Parietal lobe (tissue), 1 donor: Measurements from ENCODE around the gene P2RX3. TPM values are rescaled to one million over a fixed set of nuclear protein-coding genes. Genes with fewer than 3 reads are reported as not detected.

Source experiments
- total RNA-seq: library from RNA; depleted of rRNA; stranded (reverse); fragments of >200 nt; gene quantifications from one replicate; pipeline ENCODE4 v1.2.3, GENCODE V29; 2014

P2RX3 gene
- not detected for total RNA-seq

DNA sequence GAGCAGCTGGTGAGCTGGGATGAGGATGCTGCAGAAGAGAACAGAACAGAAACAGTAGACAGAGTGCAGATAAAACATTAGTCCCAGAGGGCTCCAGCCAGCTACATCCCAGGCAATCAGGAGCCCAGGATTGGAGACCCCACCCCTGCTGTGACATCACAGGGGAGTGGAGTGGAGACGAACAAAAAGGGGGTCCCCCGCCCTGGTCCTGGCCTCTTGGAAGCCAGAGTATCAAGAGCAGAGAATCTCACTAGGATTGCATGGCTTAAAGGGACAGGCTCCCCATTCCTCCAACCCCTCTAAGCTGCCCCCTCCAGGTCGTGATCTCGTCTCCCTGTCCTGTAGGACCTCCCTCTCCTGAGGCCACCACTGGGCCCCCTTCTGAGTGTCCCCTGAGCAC lies at the start of gene P2RX3:
P2RX3 (plus strand) TSS at position 211 of the 400 bp plus-strand sequence. CDS start 199 bp downstream, outside the sequence.

DNA sequence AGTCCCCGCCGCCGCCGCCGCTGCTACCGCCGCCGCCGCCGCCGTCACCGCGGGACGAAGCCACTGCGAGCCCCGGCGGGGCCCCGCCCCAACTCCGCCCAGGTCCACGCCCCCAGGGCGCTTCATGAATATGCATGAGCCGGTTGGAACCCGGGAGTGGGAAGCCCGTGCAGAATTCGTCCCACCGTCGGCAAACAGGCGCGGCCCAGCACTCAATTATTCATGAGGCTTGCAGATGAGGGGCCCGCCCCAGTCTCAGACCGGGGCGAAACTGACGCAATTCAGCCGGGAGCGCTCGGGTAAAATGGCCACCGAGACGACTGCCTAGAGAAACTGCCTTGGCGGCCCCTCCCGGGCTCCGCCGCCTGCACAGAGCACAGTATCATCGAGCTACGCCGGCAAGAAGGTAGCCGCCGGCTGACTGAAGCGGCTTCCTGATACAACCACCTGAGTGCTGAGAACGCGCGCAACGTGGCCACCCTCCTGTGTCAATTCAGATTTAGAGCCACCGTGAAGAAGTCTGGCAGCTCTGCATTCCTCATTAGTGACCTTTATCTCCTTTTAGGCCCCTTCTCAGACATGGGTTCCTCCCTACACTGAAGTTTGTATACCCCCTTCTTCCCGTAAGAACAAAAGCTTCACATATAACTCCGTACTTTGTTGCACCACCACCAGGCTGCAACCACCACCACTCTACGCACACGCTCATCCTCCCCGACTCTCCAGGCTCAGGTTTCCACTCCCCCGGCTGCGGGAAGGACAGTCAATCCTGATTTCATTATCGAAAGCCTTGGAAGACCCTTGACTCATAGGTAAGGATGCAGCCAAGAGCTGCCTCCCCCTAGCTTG lies 13.0 kb upstream of the P2RX3 start, which contains the start of gene TNKS1BP1:
TNKS1BP1 (minus strand) TSS at position 67 of the 849 bp plus-strand sequence. CDS start 3,067 bp downstream, outside the sequence.

DNA sequence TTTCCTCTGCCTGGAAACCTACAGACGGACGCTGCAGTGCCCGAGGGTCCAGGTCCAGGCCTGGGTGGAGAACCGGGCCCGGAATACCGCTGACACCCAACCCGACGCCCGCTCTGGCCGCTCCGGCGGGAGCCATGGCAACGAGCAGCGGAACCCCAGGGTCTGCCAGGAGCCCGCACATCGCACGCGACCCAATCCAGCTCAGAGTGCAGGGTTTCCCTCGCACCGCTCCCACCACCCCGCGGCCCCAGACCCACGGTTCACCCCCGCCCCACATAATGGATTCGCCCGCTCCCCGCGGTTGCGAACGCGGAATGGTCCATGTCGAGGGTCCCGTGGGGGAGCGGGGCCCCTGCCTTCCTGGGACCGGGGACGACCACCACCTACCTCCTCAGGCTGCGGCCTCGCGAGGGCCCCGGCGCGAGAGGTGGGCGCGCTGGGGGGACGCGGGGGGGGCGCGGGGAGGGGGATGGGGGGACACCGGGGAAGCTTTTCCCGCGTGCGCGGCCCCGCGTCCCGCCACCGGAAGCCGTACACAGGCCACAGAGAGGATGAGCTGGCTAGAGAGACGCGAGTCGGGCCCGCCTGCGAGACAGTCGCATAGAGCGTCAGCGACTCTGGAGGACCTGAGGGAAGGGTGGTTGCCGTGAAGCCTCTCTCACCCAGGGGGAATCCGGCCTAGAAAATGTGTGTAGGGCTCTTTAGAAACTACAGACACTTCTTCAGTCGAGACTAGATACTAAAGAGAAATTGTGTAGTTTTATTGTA lies 2.6 kb upstream of the P2RX3 start, which contains the start of gene SSRP1:
SSRP1 (minus strand) TSS at position 550 of the 768 bp plus-strand sequence. CDS start 771 bp downstream, outside the sequence.

DNA sequence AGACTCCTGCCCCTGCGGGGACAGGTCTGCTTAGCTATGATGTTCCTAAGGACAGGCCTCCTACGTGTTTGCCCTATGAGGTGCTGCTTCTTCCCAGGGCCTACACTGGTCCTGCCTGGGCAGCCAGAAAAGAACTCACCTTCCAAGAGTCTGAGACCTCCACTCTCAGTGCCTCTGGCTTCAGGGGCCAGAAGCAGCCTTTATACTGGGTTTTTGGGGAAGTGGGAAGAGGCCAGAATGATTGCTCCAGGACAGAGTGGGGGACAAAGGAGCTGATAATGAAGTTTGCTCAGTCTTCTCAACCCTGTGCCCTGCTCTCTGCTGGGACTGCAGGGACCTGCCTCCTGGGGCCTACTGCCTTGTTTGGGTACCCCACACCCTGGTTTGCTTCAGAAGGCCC lies 42.8 kb downstream of the P2RX3 start, which contains the start of gene PRG3:
PRG3 (minus strand) TSS at position 176 of the 400 bp plus-strand sequence. CDS start 442 bp downstream, outside the sequence.

DNA sequence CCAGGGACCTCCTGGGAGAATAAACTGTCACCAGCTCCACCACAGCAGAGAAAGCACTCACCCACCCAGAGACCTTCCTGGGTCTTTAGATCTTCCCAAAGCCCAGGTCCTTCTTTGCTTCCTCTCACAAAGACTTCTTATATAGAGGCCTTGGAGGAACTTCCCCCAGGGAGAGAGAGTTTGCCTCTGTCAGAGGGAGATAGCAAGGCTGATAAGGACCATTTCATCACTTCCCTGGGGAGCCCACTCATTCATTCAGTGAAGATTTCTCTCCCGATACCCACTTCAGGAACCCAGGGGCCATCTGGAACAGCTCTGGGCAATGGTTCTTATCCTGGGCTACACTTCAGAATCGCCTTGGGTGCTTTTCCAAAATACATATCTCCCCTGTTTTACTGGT lies 52.4 kb downstream of the P2RX3 start, which contains the start of gene PRG2:
PRG2 (minus strand) TSS at position 116 of the 400 bp plus-strand sequence. CDS start 706 bp downstream, outside the sequence.

Other genes with a start within 250 kb of the P2RX3 start
- 35.4 TPM for gene LRRC55, start 156.4 kb upstream of the P2RX3 start, total RNA-seq
- 6.9 TPM for gene APLNR, start 101.1 kb upstream of the P2RX3 start, total RNA-seq
- 21.9 TPM for gene TNKS1BP1, start 13.4 kb upstream of the P2RX3 start, total RNA-seq
- gene SSRP1, start 2.5 kb upstream of the P2RX3 start, total RNA-seq, result 62.9 TPM
- gene PRG3, start 42.8 kb downstream of the P2RX3 start, total RNA-seq, result not detected
- gene PRG2, start 52.3 kb downstream of the P2RX3 start, total RNA-seq, result not detected
- 19.1 TPM for gene SLC43A3, start 88.8 kb downstream of the P2RX3 start, total RNA-seq
- 1.6 TPM for gene RTN4RL2, start 122.2 kb downstream of the P2RX3 start, total RNA-seq
- 2.2 TPM for gene SLC43A1, start 177.3 kb downstream of the P2RX3 start, total RNA-seq
- 17.8 TPM for gene TIMM10, start 192.4 kb downstream of the P2RX3 start, total RNA-seq
- gene SMTNL1, start 199.2 kb downstream of the P2RX3 start, total RNA-seq, result not detected
- gene UBE2L6, start 229.3 kb downstream of the P2RX3 start, total RNA-seq, result 61.7 TPM